Activated CD4-positive, alpha-beta T cell treated with anti-CD3 and anti-CD28 coated beads, Interleukin-2, amount 50 U/mL, for 1 hour (primary cell): ENCODE data around the gene TTYH2.
A peak's percentile ranks its signal among the peaks of the same experiment; 100 is the strongest.
"Not testable (repeated sequence)": the region's sequence is repeated elsewhere in the genome, so short reads cannot be mapped to it uniquely, and the experiment has no call there.

Experiments
- DNase-seq: peaks from one replicate; pipeline ENCODE4 v3.0.0-alpha.2; 2020

Gene TTYH2

GRCh38 chr17:74270333-74270732, 57.0 kb downstream of the TTYH2 start:
- DNase-seq: no peak

- DNase-seq: no peak
Measured at GRCh38 chr17:74271281-74271680, 57.9 kb downstream of the TTYH2 start.

- no peak for DNase-seq
Measured at GRCh38 chr17:74271901-74272561, 58.7 kb downstream of the TTYH2 start.

- no peak for DNase-seq
Measured at GRCh38 chr17:74272731-74273201, 59.4 kb downstream of the TTYH2 start.

- DNase-seq: peak; percentile 23
Measured at GRCh38 chr17:74274060-74274708, 60.8 kb downstream of the TTYH2 start, which contains the start of gene DNAI2. TSS of gene DNAI2 (plus strand) at chr17:74274234. CDS start at chr17:74281818, 7,584 bp downstream.

- no peak for DNase-seq
Measured at GRCh38 chr17:74274709-74275340, 61.5 kb downstream of the TTYH2 start.

GRCh38 chr17:74276051-74276476, 62.7 kb downstream of the TTYH2 start:
- DNase-seq: no peak

GRCh38 chr17:74276541-74277009, 63.2 kb downstream of the TTYH2 start:
- DNase-seq: no peak

- DNase-seq: no peak
Measured at GRCh38 chr17:74277935-74278334, 64.6 kb downstream of the TTYH2 start.

- DNase-seq: not testable (repeated sequence)
Measured at GRCh38 chr17:74279617-74280016, 66.2 kb downstream of the TTYH2 start.

- peak; percentile 54 for DNase-seq
Measured at GRCh38 chr17:74280093-74280513, 66.7 kb downstream of the TTYH2 start.

GRCh38 chr17:74281799-74282198, 68.4 kb downstream of the TTYH2 start:
- no peak for DNase-seq

GRCh38 chr17:74282274-74282586, 68.9 kb downstream of the TTYH2 start:
- DNase-seq: not testable (repeated sequence)

- DNase-seq: peak; percentile 34
Measured at GRCh38 chr17:74282587-74283370, 69.4 kb downstream of the TTYH2 start.

- no peak for DNase-seq
Measured at GRCh38 chr17:74283371-74283673, 70.0 kb downstream of the TTYH2 start.

GRCh38 chr17:74287031-74287602, 73.7 kb downstream of the TTYH2 start:
- DNase-seq: no peak

- DNase-seq: no peak
Measured at GRCh38 chr17:74288785-74289184, 75.4 kb downstream of the TTYH2 start.

GRCh38 chr17:74289688-74290087, 76.3 kb downstream of the TTYH2 start:
- DNase-seq: no peak

- DNase-seq: no peak
Measured at GRCh38 chr17:74290340-74290739, 77.0 kb downstream of the TTYH2 start.

GRCh38 chr17:74292495-74292894, 79.1 kb downstream of the TTYH2 start:
- no peak for DNase-seq

- DNase-seq: no peak
Measured at GRCh38 chr17:74295625-74296547, 82.5 kb downstream of the TTYH2 start.

GRCh38 chr17:74296548-74296936, 83.2 kb downstream of the TTYH2 start:
- DNase-seq: peak; percentile 31
